HepG2 (cell line): Measurements from ENCODE around the gene PIGW. TPM values are rescaled to one million over a fixed set of nuclear protein-coding genes. Genes with fewer than 3 reads are reported as not detected.

Experiments used
- EZH2 ChIP-seq: conservative IDR thresholded peaks from 2 replicates; pipeline ENCODE4 v1.6.1; 2012; ENCODE audit warnings: mild to moderate bottlenecking, low read depth, low read length, moderate library complexity
- GATA4 ChIP-seq: sonication (generic); IDR thresholded peaks from 2 replicates; pipeline ENCODE4 v1.6.1; 2016; ENCODE audit warnings: antibody characterized with exemption, low read depth, borderline replicate concordance
- HMGA1 ChIP-seq: sonication (generic); formaldehyde crosslinking; conservative IDR thresholded peaks from 2 replicates; pipeline ENCODE4 v1.4.0; 2020; ENCODE audit warnings: missing genetic modification reagents
- ISX ChIP-seq: sonication (generic); formaldehyde crosslinking; conservative IDR thresholded peaks from 2 replicates; pipeline ENCODE4 v1.5.0; 2020; ENCODE audit warnings: missing genetic modification reagents
- JARID2 ChIP-seq: sonication (generic); formaldehyde crosslinking; IDR thresholded peaks from 2 replicates; pipeline ENCODE4 v1.8.1; 2023; ENCODE audit warnings: missing genetic modification reagents, inconsistent platforms; ENCODE audit not compliant: insufficient replicate concordance
- KDM3A ChIP-seq: IDR thresholded peaks from 2 replicates; pipeline ENCODE4 v1.6.1; 2018; ENCODE audit warnings: low read depth, missing compliant biosample characterization
- MXD4 ChIP-seq: IDR thresholded peaks from 2 replicates; pipeline ENCODE4 v1.6.1; 2016; ENCODE audit warnings: mild to moderate bottlenecking, missing biosample characterization, missing genetic modification reagents
- YY1 ChIP-seq: IDR thresholded peaks from 2 replicates; pipeline ENCODE4 v1.6.1; 2011; ENCODE audit warnings: low read length, low read depth, moderate library complexity, mild to moderate bottlenecking; ENCODE audit not compliant: insufficient read depth, insufficient replicate concordance
- ZNF639 ChIP-seq: conservative IDR thresholded peaks from 2 replicates; pipeline ENCODE4 v1.6.1; 2018; ENCODE audit warnings: missing genetic modification reagents
- ZNF670 ChIP-seq: sonication (generic); formaldehyde crosslinking; IDR thresholded peaks from 2 replicates; pipeline ENCODE4 v1.8.0; 2022; ENCODE audit warnings: mild to moderate bottlenecking, missing genetic modification reagents, borderline replicate concordance
- ZNF749 ChIP-seq: sonication (generic); formaldehyde crosslinking; IDR thresholded peaks from 2 replicates; pipeline ENCODE4 v1.8.0; 2022; ENCODE audit warnings: mild to moderate bottlenecking, missing genetic modification reagents, moderate library complexity, borderline replicate concordance
- ZSCAN30 ChIP-seq: sonication (generic); formaldehyde crosslinking; IDR thresholded peaks from 2 replicates; pipeline ENCODE4 v1.5.0; 2020; ENCODE audit warnings: mild to moderate bottlenecking, missing genetic modification reagents
- polyA plus RNA-seq, 8 experiments: library from polyadenylated mRNA; depleted of rRNA in 3 of 8; stranded (reverse) in 7 of 8; unstranded in 1 of 8; fragments of >200 nt; fragmentation: Illumina TruSeq in 4 of 8; extraction: Trizol in 4 of 8; gene quantifications; 2 replicates each; pipeline versions ENCODE4 v1.2.1 to v1.2.3, GENCODE V29; 2011 to 2016; ENCODE audit warnings: low read depth in 4 of 8, missing spikeins in 1 of 8, mixed read lengths in 1 of 8; ENCODE audit not compliant: insufficient read depth in 1 of 8
- total RNA-seq, 5 experiments: library from RNA; depleted of rRNA; stranded (reverse); fragments of >200 nt; fragmentation: Illumina TruSeq; extraction: Trizol; gene quantifications; 2 replicates each; pipeline ENCODE4 v1.2.3, GENCODE V29; 2016; ENCODE audit warnings: low read depth in 1 of 5
- TF ChIP-seq, protein P1 (sequence below): sonication (generic); formaldehyde crosslinking; IDR thresholded peaks from 2 replicates; pipeline ENCODE4 v1.4.0; 2020; ENCODE audit warnings: missing genetic modification reagents
- TF ChIP-seq, protein P2 (sequence below): sonication (generic); formaldehyde crosslinking; IDR thresholded peaks from 2 replicates; pipeline ENCODE4 v1.4.0; 2020; ENCODE audit warnings: missing genetic modification reagents
- TF ChIP-seq, protein P3 (sequence below): sonication (generic); formaldehyde crosslinking; IDR thresholded peaks from 2 replicates; pipeline ENCODE4 v1.5.0; 2020; ENCODE audit warnings: missing genetic modification reagents
- TF ChIP-seq, protein P4 (sequence below): sonication (generic); formaldehyde crosslinking; IDR thresholded peaks from 2 replicates; pipeline ENCODE4 v1.4.0; 2020; ENCODE audit warnings: mild to moderate bottlenecking, low read depth, missing genetic modification reagents
- TF ChIP-seq, protein P5 (sequence below), 2 experiments: IDR thresholded peaks; 2 replicates each; pipeline ENCODE4 v1.6.1; 2011 to 2012; ENCODE audit warnings: low read length in 2 of 2, borderline replicate concordance in 1 of 2, low read depth in 1 of 2, mild to moderate bottlenecking in 1 of 2, moderate library complexity in 1 of 2

PIGW gene
- total and polyA plus RNA-seq, 2 of the 13 experiments (the other 11 are each of a cell fraction or from before 2014, with no cell fraction given), result 9.0 to 24.0 TPM

- TF ChIP-seq, protein P1, sequence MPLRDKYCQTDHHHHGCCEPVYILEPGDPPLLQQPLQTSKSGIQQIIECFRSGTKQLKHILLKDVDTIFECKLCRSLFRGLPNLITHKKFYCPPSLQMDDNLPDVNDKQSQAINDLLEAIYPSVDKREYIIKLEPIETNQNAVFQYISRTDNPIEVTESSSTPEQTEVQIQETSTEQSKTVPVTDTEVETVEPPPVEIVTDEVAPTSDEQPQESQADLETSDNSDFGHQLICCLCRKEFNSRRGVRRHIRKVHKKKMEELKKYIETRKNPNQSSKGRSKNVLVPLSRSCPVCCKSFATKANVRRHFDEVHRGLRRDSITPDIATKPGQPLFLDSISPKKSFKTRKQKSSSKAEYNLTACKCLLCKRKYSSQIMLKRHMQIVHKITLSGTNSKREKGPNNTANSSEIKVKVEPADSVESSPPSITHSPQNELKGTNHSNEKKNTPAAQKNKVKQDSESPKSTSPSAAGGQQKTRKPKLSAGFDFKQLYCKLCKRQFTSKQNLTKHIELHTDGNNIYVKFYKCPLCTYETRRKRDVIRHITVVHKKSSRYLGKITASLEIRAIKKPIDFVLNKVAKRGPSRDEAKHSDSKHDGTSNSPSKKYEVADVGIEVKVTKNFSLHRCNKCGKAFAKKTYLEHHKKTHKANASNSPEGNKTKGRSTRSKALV (CRISPR knock-in tag), result 0 out of 2 replicates have a peak, but pooled peaks have one; percentile 17
- peak; percentile 41 for TF ChIP-seq MXD4 (CRISPR knock-in tag)
- TF ChIP-seq YY1, result peak; percentile 71
- no peak for TF ChIP-seq ZSCAN30 (CRISPR knock-in tag)
- 0 out of 2 replicates have a peak, but pooled peaks have one; percentile 60 for TF ChIP-seq ZNF749
- no peak for TF ChIP-seq JARID2 (CRISPR knock-in tag)
- TF ChIP-seq, protein P2, sequence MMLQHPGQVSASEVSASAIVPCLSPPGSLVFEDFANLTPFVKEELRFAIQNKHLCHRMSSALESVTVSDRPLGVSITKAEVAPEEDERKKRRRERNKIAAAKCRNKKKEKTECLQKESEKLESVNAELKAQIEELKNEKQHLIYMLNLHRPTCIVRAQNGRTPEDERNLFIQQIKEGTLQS (CRISPR knock-in tag), result peak; percentile 11; the same call in 1 of the 2 replicates
- no peak for TF ChIP-seq EZH2
- TF ChIP-seq GATA4, result no peak
- peak; percentile 52; the same call in 1 of the 2 replicates for TF ChIP-seq KDM3A (CRISPR knock-in tag)
- TF ChIP-seq, protein P3, sequence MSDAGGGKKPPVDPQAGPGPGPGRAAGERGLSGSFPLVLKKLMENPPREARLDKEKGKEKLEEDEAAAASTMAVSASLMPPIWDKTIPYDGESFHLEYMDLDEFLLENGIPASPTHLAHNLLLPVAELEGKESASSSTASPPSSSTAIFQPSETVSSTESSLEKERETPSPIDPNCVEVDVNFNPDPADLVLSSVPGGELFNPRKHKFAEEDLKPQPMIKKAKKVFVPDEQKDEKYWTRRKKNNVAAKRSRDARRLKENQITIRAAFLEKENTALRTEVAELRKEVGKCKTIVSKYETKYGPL (CRISPR knock-in tag), result no peak
- TF ChIP-seq HMGA1 (CRISPR knock-in tag), result no peak
- TF ChIP-seq ISX (CRISPR knock-in tag), result no peak
- TF ChIP-seq, protein P4, sequence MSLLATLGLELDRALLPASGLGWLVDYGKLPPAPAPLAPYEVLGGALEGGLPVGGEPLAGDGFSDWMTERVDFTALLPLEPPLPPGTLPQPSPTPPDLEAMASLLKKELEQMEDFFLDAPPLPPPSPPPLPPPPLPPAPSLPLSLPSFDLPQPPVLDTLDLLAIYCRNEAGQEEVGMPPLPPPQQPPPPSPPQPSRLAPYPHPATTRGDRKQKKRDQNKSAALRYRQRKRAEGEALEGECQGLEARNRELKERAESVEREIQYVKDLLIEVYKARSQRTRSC (CRISPR knock-in tag), result no peak
- peak; percentile 98 for TF ChIP-seq ZNF639 (CRISPR knock-in tag)
- TF ChIP-seq, protein P5, sequence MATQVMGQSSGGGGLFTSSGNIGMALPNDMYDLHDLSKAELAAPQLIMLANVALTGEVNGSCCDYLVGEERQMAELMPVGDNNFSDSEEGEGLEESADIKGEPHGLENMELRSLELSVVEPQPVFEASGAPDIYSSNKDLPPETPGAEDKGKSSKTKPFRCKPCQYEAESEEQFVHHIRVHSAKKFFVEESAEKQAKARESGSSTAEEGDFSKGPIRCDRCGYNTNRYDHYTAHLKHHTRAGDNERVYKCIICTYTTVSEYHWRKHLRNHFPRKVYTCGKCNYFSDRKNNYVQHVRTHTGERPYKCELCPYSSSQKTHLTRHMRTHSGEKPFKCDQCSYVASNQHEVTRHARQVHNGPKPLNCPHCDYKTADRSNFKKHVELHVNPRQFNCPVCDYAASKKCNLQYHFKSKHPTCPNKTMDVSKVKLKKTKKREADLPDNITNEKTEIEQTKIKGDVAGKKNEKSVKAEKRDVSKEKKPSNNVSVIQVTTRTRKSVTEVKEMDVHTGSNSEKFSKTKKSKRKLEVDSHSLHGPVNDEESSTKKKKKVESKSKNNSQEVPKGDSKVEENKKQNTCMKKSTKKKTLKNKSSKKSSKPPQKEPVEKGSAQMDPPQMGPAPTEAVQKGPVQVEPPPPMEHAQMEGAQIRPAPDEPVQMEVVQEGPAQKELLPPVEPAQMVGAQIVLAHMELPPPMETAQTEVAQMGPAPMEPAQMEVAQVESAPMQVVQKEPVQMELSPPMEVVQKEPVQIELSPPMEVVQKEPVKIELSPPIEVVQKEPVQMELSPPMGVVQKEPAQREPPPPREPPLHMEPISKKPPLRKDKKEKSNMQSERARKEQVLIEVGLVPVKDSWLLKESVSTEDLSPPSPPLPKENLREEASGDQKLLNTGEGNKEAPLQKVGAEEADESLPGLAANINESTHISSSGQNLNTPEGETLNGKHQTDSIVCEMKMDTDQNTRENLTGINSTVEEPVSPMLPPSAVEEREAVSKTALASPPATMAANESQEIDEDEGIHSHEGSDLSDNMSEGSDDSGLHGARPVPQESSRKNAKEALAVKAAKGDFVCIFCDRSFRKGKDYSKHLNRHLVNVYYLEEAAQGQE (IDR thresholded peaks at IDR 0.05; ENCODE audit: borderline replicate concordance in 1 of 2, low read depth in 1 of 2, low read length in 2 of 2), result peak in 1 of 2 experiments; percentile 11; a peak in 1 of 4 replicates
- TF ChIP-seq ZNF670 (CRISPR knock-in tag), result peak; percentile 40; the same call in 1 of the 2 replicates
Observed at GRCh38 chr17:36545465-36546417, 11.0 kb downstream of the PIGW start (continued).
